Measurements from ENCODE around the gene IGDCC3. TPM values are rescaled to one million over a fixed set of nuclear protein-coding genes. Genes with fewer than 3 reads are reported as not detected.

Gene IGDCC3
- total and polyA plus RNA-seq, 10 of the 15 experiments (the other 5 are each of a cell fraction or from before 2014, with no cell fraction given), result 0.10 to 0.20 (median 0.15) TPM; not detected in 7

DNA sequence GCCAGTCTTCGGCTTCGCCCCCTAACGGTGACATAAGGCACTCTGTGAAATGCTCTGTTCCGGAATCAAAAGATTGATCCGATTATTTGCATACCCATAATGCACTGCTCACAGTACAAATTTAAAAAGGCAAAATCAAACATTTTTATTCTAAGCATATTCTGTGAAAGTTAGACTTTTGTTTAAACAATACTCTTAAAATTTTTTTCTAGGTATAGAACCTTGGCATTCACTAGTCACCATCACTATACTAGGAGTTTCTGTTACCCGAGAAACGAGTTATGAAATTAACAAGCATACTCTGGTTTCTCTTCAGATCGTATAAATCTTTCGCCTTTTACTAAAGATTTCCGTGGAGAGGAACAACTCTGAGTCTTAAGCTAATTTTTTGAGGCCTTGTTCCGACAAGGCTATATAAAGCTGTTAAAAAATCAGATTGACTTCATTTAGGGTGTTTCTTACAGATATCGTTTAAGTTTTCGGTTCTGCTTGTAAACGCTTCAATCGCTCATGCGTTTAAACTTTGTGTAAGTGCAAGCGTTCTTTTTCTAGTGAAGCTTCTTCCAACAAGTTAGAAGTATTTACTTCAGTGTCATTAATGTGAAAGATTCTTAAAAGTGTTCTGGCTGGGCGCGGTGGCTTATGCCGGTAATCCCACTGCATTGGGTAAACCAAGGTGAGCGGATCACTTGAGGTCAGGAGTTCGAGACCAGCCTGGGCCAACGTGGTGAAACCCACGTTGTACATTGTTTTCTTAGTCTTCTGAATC is 73.2 kb downstream of the IGDCC3 start, which contains the start of gene RNU5B-1 (continued):
- TF ChIP-seq, protein P1, sequence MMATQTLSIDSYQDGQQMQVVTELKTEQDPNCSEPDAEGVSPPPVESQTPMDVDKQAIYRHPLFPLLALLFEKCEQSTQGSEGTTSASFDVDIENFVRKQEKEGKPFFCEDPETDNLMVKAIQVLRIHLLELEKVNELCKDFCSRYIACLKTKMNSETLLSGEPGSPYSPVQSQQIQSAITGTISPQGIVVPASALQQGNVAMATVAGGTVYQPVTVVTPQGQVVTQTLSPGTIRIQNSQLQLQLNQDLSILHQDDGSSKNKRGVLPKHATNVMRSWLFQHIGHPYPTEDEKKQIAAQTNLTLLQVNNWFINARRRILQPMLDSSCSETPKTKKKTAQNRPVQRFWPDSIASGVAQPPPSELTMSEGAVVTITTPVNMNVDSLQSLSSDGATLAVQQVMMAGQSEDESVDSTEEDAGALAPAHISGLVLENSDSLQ (IDR thresholded peaks at IDR 0.05), result peak; percentile 57
- TF ChIP-seq, protein P2, sequence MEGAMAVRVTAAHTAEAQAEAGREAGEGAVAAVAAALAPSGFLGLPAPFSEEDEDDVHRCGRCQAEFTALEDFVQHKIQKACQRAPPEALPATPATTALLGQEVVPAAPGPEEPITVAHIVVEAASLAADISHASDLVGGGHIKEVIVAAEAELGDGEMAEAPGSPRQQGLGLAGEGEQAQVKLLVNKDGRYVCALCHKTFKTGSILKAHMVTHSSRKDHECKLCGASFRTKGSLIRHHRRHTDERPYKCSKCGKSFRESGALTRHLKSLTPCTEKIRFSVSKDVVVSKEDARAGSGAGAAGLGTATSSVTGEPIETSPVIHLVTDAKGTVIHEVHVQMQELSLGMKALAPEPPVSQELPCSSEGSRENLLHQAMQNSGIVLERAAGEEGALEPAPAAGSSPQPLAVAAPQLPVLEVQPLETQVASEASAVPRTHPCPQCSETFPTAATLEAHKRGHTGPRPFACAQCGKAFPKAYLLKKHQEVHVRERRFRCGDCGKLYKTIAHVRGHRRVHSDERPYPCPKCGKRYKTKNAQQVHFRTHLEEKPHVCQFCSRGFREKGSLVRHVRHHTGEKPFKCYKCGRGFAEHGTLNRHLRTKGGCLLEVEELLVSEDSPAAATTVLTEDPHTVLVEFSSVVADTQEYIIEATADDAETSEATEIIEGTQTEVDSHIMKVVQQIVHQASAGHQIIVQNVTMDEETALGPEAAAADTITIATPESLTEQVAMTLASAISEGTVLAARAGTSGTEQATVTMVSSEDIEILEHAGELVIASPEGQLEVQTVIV (IDR thresholded peaks at IDR 0.05; ENCODE audit: borderline replicate concordance, partially characterized antibody), result no peak
- TF ChIP-seq HCFC1 (IDR thresholded peaks at IDR 0.05; ENCODE audit: low read length), result no peak; the same call in 1 of the 2 replicates
- peak; percentile 94 for TF ChIP-seq STAT1 (conservative IDR thresholded peaks at IDR 0.05)
- no peak for TF ChIP-seq MYC (IDR thresholded peaks at IDR 0.05; ENCODE audit: insufficient read depth, insufficient read length, insufficient replicate concordance, low read length, severe bottlenecking)
- TF ChIP-seq KLF5 (IDR thresholded peaks at IDR 0.05; ENCODE audit: partially characterized antibody), result peak; percentile 96
- TF ChIP-seq SMARCA5 (IDR thresholded peaks at IDR 0.05), result 0 out of 2 replicates have a peak, but pooled peaks have one; percentile 46
- TF ChIP-seq ZNF24 (IDR thresholded peaks at IDR 0.05), result peak; percentile 81
- peak; percentile 100 for TF ChIP-seq SMAD5 (IDR thresholded peaks at IDR 0.05; ENCODE audit: low read depth)
- peak; percentile 57; the same call in 1 of the 2 replicates for TF ChIP-seq MYB (IDR thresholded peaks at IDR 0.05; ENCODE audit: borderline replicate concordance, low read depth, low read length)
- TF ChIP-seq SIN3A (IDR thresholded peaks at IDR 0.05; ENCODE audit: low read depth, low read length), result peak; percentile 76; the same call in 1 of the 2 replicates
- peak; percentile 48; the same call in 1 of the 2 replicates for TF ChIP-seq MXI1 (IDR thresholded peaks at IDR 0.05; ENCODE audit: low read depth, low read length)
- TF ChIP-seq, protein P3, sequence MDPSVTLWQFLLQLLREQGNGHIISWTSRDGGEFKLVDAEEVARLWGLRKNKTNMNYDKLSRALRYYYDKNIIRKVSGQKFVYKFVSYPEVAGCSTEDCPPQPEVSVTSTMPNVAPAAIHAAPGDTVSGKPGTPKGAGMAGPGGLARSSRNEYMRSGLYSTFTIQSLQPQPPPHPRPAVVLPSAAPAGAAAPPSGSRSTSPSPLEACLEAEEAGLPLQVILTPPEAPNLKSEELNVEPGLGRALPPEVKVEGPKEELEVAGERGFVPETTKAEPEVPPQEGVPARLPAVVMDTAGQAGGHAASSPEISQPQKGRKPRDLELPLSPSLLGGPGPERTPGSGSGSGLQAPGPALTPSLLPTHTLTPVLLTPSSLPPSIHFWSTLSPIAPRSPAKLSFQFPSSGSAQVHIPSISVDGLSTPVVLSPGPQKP (IDR thresholded peaks at IDR 0.05; ENCODE audit: low read depth, low read length), result no peak
- TF ChIP-seq ZNF207 (IDR thresholded peaks at IDR 0.05; ENCODE audit: borderline replicate concordance), result peak; percentile 98; the same call in 1 of the 2 replicates
- peak; percentile 24; the same call in 1 of the 2 replicates for TF ChIP-seq SPI1 (IDR thresholded peaks at IDR 0.05; ENCODE audit: borderline replicate concordance, insufficient read depth, low read depth, low read length)
- TF ChIP-seq MEF2B (IDR thresholded peaks at IDR 0.05; ENCODE audit: partially characterized antibody, poor library complexity, severe bottlenecking), result peak; percentile 47
- TF ChIP-seq SMC3 (IDR thresholded peaks at IDR 0.05; ENCODE audit: borderline replicate concordance, low read length), result peak; percentile 35; the same call in 1 of the 2 replicates
- TF ChIP-seq, protein P4, sequence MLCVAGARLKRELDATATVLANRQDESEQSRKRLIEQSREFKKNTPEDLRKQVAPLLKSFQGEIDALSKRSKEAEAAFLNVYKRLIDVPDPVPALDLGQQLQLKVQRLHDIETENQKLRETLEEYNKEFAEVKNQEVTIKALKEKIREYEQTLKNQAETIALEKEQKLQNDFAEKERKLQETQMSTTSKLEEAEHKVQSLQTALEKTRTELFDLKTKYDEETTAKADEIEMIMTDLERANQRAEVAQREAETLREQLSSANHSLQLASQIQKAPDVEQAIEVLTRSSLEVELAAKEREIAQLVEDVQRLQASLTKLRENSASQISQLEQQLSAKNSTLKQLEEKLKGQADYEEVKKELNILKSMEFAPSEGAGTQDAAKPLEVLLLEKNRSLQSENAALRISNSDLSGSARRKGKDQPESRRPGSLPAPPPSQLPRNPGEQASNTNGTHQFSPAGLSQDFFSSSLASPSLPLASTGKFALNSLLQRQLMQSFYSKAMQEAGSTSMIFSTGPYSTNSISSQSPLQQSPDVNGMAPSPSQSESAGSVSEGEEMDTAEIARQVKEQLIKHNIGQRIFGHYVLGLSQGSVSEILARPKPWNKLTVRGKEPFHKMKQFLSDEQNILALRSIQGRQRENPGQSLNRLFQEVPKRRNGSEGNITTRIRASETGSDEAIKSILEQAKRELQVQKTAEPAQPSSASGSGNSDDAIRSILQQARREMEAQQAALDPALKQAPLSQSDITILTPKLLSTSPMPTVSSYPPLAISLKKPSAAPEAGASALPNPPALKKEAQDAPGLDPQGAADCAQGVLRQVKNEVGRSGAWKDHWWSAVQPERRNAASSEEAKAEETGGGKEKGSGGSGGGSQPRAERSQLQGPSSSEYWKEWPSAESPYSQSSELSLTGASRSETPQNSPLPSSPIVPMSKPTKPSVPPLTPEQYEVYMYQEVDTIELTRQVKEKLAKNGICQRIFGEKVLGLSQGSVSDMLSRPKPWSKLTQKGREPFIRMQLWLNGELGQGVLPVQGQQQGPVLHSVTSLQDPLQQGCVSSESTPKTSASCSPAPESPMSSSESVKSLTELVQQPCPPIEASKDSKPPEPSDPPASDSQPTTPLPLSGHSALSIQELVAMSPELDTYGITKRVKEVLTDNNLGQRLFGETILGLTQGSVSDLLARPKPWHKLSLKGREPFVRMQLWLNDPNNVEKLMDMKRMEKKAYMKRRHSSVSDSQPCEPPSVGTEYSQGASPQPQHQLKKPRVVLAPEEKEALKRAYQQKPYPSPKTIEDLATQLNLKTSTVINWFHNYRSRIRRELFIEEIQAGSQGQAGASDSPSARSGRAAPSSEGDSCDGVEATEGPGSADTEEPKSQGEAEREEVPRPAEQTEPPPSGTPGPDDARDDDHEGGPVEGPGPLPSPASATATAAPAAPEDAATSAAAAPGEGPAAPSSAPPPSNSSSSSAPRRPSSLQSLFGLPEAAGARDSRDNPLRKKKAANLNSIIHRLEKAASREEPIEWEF (IDR thresholded peaks at IDR 0.05; ENCODE audit: insufficient replicate concordance, low read depth, low read length), result peak; percentile 72
- TF ChIP-seq RCOR1 (conservative IDR thresholded peaks at IDR 0.05; ENCODE audit: low read depth, low read length), result peak; percentile 87; the same call in 1 of the 2 replicates
